Right cardiac atrium (tissue), 5 donors: ENCODE results near the gene FAM9A. TPM values are rescaled to one million over a fixed set of nuclear protein-coding genes. Genes with fewer than 3 reads are reported as not detected.

Source experiments
- ATAC-seq, 2 donors: fragments of 200-7000 bp; cut with Tn5 transposase; one replicate each; pipeline versions ENCODE4 v1.8.0 to v1.9.1; 2020; ENCODE audit warnings: moderate library complexity in 2 of 2, mild to moderate bottlenecking in 1 of 2
- DNase-seq, 3 donors: peaks; one replicate each; pipeline ENCODE4 v3.0.0-alpha.2; 2020
- H3K27ac ChIP-seq: one replicate; pipeline ENCODE4 v1.5.1; 2013; ENCODE audit warnings: mild to moderate bottlenecking, low read length, control low read depth, moderate library complexity
- H3K27me3 ChIP-seq: one replicate; pipeline ENCODE4 v1.6.1; 2013; ENCODE audit not compliant: control insufficient read depth, insufficient read depth
- H3K4me1 ChIP-seq: one replicate; pipeline ENCODE4 v1.6.1; 2013; ENCODE audit warnings: low read length; ENCODE audit not compliant: control insufficient read depth, insufficient read depth
- H3K4me3 ChIP-seq: one replicate; pipeline ENCODE4 v1.5.1; 2013; ENCODE audit warnings: low read length, control low read depth
- H3K9me3 ChIP-seq: one replicate; pipeline ENCODE4 v1.6.1; 2013; ENCODE audit warnings: low read length; ENCODE audit not compliant: control insufficient read depth
- WGBS: extraction: QIAGEN DNeasy Blood & Tissue Kit; methylation state at CpG from one replicate; pipeline ENCODE4 v1.1.7; 2013; 5-methylcytosine and 5-hydroxymethylcytosine counted together
- intact Hi-C, 4 donors: fragments of 100-400 bp; cut with DNase I; formaldehyde crosslinking; loops; one replicate each; pipeline versions ENCODE4 v1.11.0 to v1.14.0; 2022 to 2023
- polyA plus RNA-seq: library from polyadenylated mRNA; stranded (reverse); fragments of 200-250 nt; gene quantifications from one replicate; pipeline ENCODE4 v1.2.3, GENCODE V29; 2013
- total RNA-seq, 4 donors: library from RNA; stranded (reverse); fragmentation: NEBNext Ultra II Directional; extraction: Animal tissue kit (Norgen Biotek cat#: 25700); gene quantifications; one replicate each; pipeline ENCODE4 v1.2.1, GENCODE V29; 2021
- donor health status: healthy with polysubstance abuse.
- donor health status: DM: no; HTN: yes; CAD: no.
- donor health status: DM: no; HTN: no; CAD: no.
- donor health status: DM: no; HTN: yes; CAD: no; lungs with severe emphysema.
- donor health status: DM: yes; HTN: yes; CAD: no.

FAM9A gene
- total and polyA plus RNA-seq, 5 donors, result not detected

DNA sequence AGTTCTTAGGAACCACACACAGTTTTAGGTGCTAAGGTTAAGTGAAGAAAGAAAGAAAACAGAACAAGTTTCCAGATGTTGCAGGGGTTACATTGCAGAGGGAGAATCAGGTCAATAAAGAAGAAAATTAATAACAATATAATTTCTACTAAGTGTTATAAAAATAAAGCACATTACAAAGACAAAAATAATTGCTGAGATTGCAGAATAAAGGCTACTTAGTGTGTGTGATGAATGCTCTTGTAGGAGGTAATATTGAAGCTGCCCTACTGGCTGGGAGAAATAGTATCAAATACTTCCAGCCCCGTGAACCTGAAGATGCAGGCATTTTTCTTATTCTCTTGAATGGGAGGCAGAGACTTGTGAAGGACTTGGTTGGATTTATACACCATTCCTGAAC is 33.2 kb upstream of the FAM9A start:
- ATAC-seq (no peak), DNase-seq (no peak)
- no peaks in the 10 kb centered on the region for H3K27me3 ChIP-seq
- 69% methylated on average over 1 of the region's 1 CpG for WGBS
- no peaks in the 10 kb centered on the region for H3K9me3 ChIP-seq
- H3K4me3 ChIP-seq, result no peak overlapping the region
- no peaks in the 10 kb centered on the region for H3K4me1 ChIP-seq
- intact Hi-C loops, result no loop called here
- no peak overlapping the region for H3K27ac ChIP-seq

GRCh38 chrX:8832582-8833378 is 31.6 kb upstream of the FAM9A start:
- Histone ChIP-seq H3K27ac (no peak overlapping the region), H3K27me3 (no peaks in the 10 kb centered on the region), H3K9me3 (no peaks in the 10 kb centered on the region), H3K4me3 (no peak overlapping the region), H3K4me1 (no peaks in the 10 kb centered on the region)
- ATAC-seq, result no peak
- no peak for DNase-seq
- intact Hi-C loops, result no loop called here
- 71% methylated on average over 4 of the region's 4 CpGs for WGBS

GRCh38 chrX:8823698-8824097 is 22.5 kb upstream of the FAM9A start:
- WGBS, result 98% methylated on average over 1 of the region's 1 CpG
- intact Hi-C loops, result no loop called here
- ATAC-seq (no peak), DNase-seq (no peak)
- no peaks in the 10 kb centered on the region for H3K27me3 ChIP-seq
- no peaks in the 10 kb centered on the region for H3K4me1 ChIP-seq
- H3K27ac ChIP-seq, result no peak overlapping the region
- no peaks in the 10 kb centered on the region for H3K9me3 ChIP-seq
- no peak overlapping the region for H3K4me3 ChIP-seq

DNA sequence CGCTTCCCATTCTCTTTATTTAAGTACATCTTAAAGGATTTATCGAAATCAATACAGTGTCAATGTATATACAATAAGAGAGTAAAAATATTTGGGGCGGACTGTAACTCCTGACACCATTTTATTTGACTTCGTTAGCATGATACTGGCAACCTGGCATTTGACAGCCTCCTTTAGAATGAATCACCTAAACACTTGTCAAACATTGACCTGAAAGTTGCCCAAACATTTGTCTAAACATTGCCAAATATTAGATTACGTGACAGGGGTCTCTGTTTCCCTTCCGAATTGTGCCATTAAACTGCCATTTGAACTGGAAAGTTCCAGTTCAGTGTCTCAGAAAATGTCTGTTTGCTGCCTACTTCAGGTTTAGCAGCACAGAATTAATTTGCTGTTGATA is 20.8 kb upstream of the FAM9A start:
- Histone ChIP-seq H3K4me1 (no peaks in the 10 kb centered on the region), H3K27ac (no peak overlapping the region), H3K9me3 (no peaks in the 10 kb centered on the region), H3K27me3 (no peaks in the 10 kb centered on the region), H3K4me3 (no peak overlapping the region)
- no peak for DNase-seq
- WGBS, result 96% methylated on average over 6 of the region's 6 CpGs
- intact Hi-C loops, result no loop called here
- ATAC-seq, result no peak

- Histone ChIP-seq H3K9me3 (no peaks in the 10 kb centered on the region), H3K4me1 (no peaks in the 10 kb centered on the region), H3K4me3 (no peak overlapping the region), H3K27ac (no peak overlapping the region), H3K27me3 (no peaks in the 10 kb centered on the region)
- 56% methylated on average over 5 of the region's 5 CpGs for WGBS
- DNase-seq (no peak), ATAC-seq (no peak)
- intact Hi-C loops, result no loop called here
Measured at GRCh38 chrX:8820910-8821527, 19.8 kb upstream of the FAM9A start.

DNA sequence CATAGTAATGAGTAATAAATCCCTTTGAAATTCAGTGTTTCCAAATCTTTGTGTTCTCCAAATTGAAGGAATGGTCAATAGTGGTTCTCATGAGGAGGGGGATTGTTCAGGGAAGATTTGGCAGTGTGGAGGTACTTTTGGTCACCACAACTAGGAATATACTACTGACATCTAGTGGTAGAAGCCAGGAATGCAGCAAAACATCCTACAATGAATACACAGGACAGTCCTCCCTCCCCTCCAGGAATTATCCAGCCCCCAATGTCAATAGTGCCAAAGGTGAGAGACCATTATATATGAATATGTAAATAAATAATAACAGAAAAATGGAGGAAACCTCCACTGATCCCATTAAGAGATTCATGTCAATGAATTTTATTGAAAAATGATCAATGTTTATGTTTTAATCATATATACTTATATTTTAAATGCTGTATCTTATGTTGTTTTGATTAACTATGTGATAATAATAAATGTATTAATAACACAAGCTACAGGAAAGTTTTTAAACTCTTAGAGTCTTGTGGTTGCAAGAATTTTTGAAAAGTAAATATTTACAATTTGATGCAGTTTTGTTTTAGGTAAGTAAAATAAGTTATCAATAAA is 14.4 kb upstream of the FAM9A start:
- Histone ChIP-seq H3K27ac (no peak overlapping the region), H3K4me1 (no peaks in the 10 kb centered on the region), H3K27me3 (no peaks in the 10 kb centered on the region), H3K4me3 (no peak overlapping the region), H3K9me3 (no peaks in the 10 kb centered on the region)
- intact Hi-C loops, result loop anchor here in 3 of 4 donors (5.0 to 10.0 kb wide), 2 partner anchors 821 to 892 kb away; no protein-coding TSS in a partner anchor
- ATAC-seq (no peak), DNase-seq (no peak)

DNA sequence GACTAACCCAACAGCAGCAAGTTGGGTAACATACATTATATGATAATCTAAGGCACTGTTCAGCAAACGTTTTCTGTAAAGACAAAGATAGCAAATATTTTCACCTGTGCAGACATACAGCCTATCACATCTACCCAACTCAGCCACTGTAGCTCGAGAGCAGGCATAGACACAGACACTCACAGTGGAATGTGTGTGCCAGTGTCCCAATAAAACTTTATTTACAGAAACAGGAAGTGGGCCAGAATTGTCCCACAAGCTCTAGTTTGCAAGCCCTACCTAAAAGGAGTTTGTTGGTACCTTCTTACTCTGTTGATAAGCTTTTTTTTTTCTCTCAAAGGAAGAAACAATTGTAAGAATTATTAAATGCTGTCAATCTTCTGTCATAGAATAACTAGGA is 11.9 kb upstream of the FAM9A start:
- Histone ChIP-seq H3K27ac (no peak overlapping the region), H3K9me3 (no peaks in the 10 kb centered on the region), H3K4me1 (no peaks in the 10 kb centered on the region), H3K27me3 (no peaks in the 10 kb centered on the region), H3K4me3 (no peak overlapping the region)
- no peak for ATAC-seq
- DNase-seq, result no peak
- WGBS, result 75% methylated on average over 2 of the region's 2 CpGs
- intact Hi-C loops, result loop anchor here in 2 of 4 donors (10.0 kb wide), 1 partner anchor 818 kb away; no protein-coding TSS in a partner anchor

- H3K27ac ChIP-seq, result no peak overlapping the region
- no peak for ATAC-seq
- no peaks in the 10 kb centered on the region for H3K4me1 ChIP-seq
- no peak for DNase-seq
- intact Hi-C loops, result loop anchor here in 2 of 4 donors (10.0 kb wide), 1 partner anchor 817 kb away; no protein-coding TSS in a partner anchor
- H3K27me3 ChIP-seq, result no peaks in the 10 kb centered on the region
- 67% methylated on average over 3 of the region's 3 CpGs for WGBS
- no peak overlapping the region for H3K4me3 ChIP-seq
- H3K9me3 ChIP-seq, result no peaks in the 10 kb centered on the region
Measured at GRCh38 chrX:8811611-8812010, 10.4 kb upstream of the FAM9A start.

DNA sequence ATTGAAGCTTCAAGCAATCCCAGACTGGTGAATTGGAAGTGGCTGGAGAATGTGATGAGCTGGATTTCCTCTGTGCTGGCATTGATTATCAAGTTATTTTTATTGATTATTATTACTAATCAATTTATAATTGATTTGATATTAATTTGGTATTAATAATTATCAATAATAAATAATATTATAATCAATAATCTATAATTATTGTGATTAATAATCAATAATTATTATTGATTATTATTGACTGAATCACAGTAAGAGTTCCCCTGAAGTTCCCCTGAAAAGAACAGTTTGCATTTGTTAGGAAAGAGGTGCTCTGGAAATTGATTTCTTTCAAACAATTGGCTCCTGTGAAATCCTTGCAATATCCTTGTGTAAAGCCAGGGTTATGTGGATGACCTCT is 7.5 kb upstream of the FAM9A start:
- H3K27me3 ChIP-seq, result no peaks in the 10 kb centered on the region
- no peak overlapping the region for H3K4me3 ChIP-seq
- ATAC-seq (no peak), DNase-seq (no peak)
- intact Hi-C loops, result no loop called here
- H3K4me1 ChIP-seq, result no peaks in the 10 kb centered on the region
- H3K27ac ChIP-seq, result no peak overlapping the region
- H3K9me3 ChIP-seq, result no peaks in the 10 kb centered on the region

DNA sequence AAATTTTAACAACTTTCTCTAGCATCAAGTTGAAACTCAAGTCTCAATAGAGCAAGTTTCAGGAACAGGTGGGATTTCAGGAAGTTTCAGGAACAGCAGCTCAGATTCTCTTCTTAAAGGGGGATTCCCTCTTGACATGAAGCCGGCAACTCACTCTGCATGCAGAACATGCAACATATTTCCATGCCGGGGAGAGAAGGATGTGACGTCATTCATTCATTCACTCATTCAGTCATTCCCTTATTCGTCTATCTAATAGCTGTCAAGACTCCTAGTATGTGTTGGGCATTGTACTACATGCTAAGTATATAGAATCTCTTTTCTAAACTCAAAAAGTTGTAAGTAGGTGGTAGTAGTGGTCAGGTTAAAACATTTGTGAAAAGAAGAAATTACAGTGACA is 4.8 kb upstream of the FAM9A start:
- WGBS, result 83% methylated on average over 4 of the region's 4 CpGs
- Histone ChIP-seq H3K27me3 (no peaks in the 10 kb centered on the region), H3K9me3 (no peaks in the 10 kb centered on the region), H3K4me3 (no peak overlapping the region), H3K27ac (no peak overlapping the region), H3K4me1 (no peaks in the 10 kb centered on the region)
- no peak for DNase-seq
- no peak for ATAC-seq
- intact Hi-C loops, result no loop called here

GRCh38 chrX:8805046-8805445 is 3.9 kb upstream of the FAM9A start:
- intact Hi-C loops, result no loop called here
- no peak for DNase-seq
- ATAC-seq, result no peak
- Histone ChIP-seq H3K9me3 (no peaks in the 10 kb centered on the region), H3K4me1 (no peaks in the 10 kb centered on the region), H3K4me3 (no peak overlapping the region), H3K27me3 (no peaks in the 10 kb centered on the region), H3K27ac (no peak overlapping the region)
- 79% methylated on average over 2 of the region's 2 CpGs for WGBS
